Stomach (tissue), 9 donors: ENCODE results near the gene DCDC2C. TPM values are rescaled to one million over a fixed set of nuclear protein-coding genes. Genes with fewer than 3 reads are reported as not detected.
"Not testable (repeated sequence)": the region's sequence is repeated elsewhere in the genome, so short reads cannot be mapped to it uniquely, and the experiment has no call there.

ENCODE experiments used
- DNase-seq, 2 donors: peaks; one replicate each; pipeline versions ENCODE4 v3.0.0 to v3.0.0-alpha.2; 2013 to 2019
- H3K27ac ChIP-seq, 5 donors: fragments of 200-600 bp in 4 of 5; sonication (generic) in 4 of 5; one replicate each; pipeline ENCODE4 v1.5.1; 2013 to 2019; ENCODE audit warnings: mild to moderate bottlenecking in 1 of 5, moderate library complexity in 1 of 5
- H3K27me3 ChIP-seq, 3 donors: fragments of 200-600 bp; sonication (generic); one replicate each; pipeline ENCODE4 v1.5.1; 2017 to 2019; ENCODE audit warnings: mixed run types in 1 of 3
- H3K36me3 ChIP-seq, 4 donors: fragments of 200-600 bp; sonication (generic); 1 replicate in 3 of 4; 2 replicates in 1 of 4; pipeline ENCODE4 v1.5.1; 2016 to 2019
- H3K4me1 ChIP-seq, 4 donors: fragments of 200-600 bp; sonication (generic); one replicate each; pipeline ENCODE4 v1.5.1; 2016 to 2019
- H3K4me3 ChIP-seq, 4 donors: fragments of 200-600 bp; sonication (generic) in 3 of 4; one replicate each; pipeline ENCODE4 v1.5.1; 2016 to 2019; ENCODE audit warnings: mild to moderate bottlenecking in 1 of 4
- H3K9me3 ChIP-seq, 4 donors: fragments of 200-600 bp; sonication (generic); one replicate each; pipeline ENCODE4 v1.5.1; 2016 to 2019
- CTCF ChIP-seq, 7 experiments: fragments of 450-650 bp in 4 of 7; fragments of 200-600 bp in 3 of 7; sonication (generic) in 3 of 7; IDR thresholded peaks; one replicate each; pipeline ENCODE4 v1.5.1; 2016 to 2019; ENCODE audit warnings: antibody characterized with exemption in 7 of 7, control low read depth in 2 of 7, mild to moderate bottlenecking in 1 of 7
- EP300 ChIP-seq: sonication (generic); formaldehyde crosslinking; IDR thresholded peaks from one replicate; pipeline ENCODE4 v1.6.1; 2017; ENCODE audit warnings: antibody characterized with exemption
- POLR2A ChIP-seq, 4 donors: fragments of 450-650 bp; IDR thresholded peaks; one replicate each; pipeline ENCODE4 v1.6.1; 2016; ENCODE audit warnings: antibody characterized with exemption in 4 of 4, control low read depth in 2 of 4, mild to moderate bottlenecking in 1 of 4, moderate library complexity in 1 of 4
- POLR2AphosphoS5 ChIP-seq, 3 donors: sonication (generic); formaldehyde crosslinking; IDR thresholded peaks; one replicate each; pipeline ENCODE4 v1.6.1; 2016; ENCODE audit warnings: antibody characterized with exemption in 3 of 3
- WGBS, 5 donors: extraction: QIAGEN DNeasy Blood & Tissue Kit in 3 of 5; methylation state at CpG; one replicate each; pipeline versions ENCODE4 v1.1.5 to v1.1.7; 2013 to 2018; 5-methylcytosine and 5-hydroxymethylcytosine counted together
- intact Hi-C: fragments of 100-400 bp; cut with DNase I; formaldehyde crosslinking; loops from one replicate; pipeline ENCODE4 v1.15.1; 2023; ENCODE audit warnings: low total_unique reads
- polyA plus RNA-seq, 3 donors: library from polyadenylated mRNA; stranded (reverse); fragments of 200-250 nt; gene quantifications; one replicate each; pipeline ENCODE4 v1.2.3, GENCODE V29; 2013
- total RNA-seq, 5 donors: library from RNA; depleted of rRNA; stranded (reverse); fragments of >200 nt; gene quantifications; one replicate each; pipeline versions ENCODE4 v1.1.0 to v1.2.3, GENCODE V29; 2014 to 2016
- donor health status: healthy with polysubstance abuse.
- donor health status: Bipolar disorder and iron deficiency.
- donor health status: healthy.

Gene DCDC2C
- total and polyA plus RNA-seq, 8 donors = not detected

GRCh38 chr2:3807853-3808252 is 104.5 kb downstream of the DCDC2C start:
- H3K27ac ChIP-seq = no peak overlapping the region
- H3K4me3 ChIP-seq = no peak overlapping the region
- intact Hi-C loops = no loop called here
- no peaks in the 10 kb centered on the region for H3K9me3 ChIP-seq
- WGBS, 5 donors = 74 to 92% (median 84%) methylated on average over 3 of the region's 3 CpGs
- H3K36me3 ChIP-seq = no peaks in the 10 kb centered on the region
- no peak for DNase-seq
- H3K4me1 ChIP-seq = no peaks in the 10 kb centered on the region
- H3K27me3 ChIP-seq = no peaks in the 10 kb centered on the region
- TF ChIP-seq EP300 (no peak), POLR2AphosphoS5 (IDR thresholded peaks at IDR 0.05) (no peak), POLR2A (IDR thresholded peaks at IDR 0.05) (no peak), CTCF (IDR thresholded peaks at IDR 0.05) (no peak)

- Histone ChIP-seq H3K27me3 (peaks cover 0 to 5% (median 0%) of the 10 kb centered on the region in 3 donors), H3K27ac (no peak overlapping the region), H3K9me3 (peaks cover 0 to 41% (median 30%) of the 10 kb centered on the region in 4 donors), H3K4me1 (no peaks in the 10 kb centered on the region), H3K4me3 (no peak overlapping the region), H3K36me3 (no peaks in the 10 kb centered on the region)
- no peak for TF ChIP-seq POLR2A (IDR thresholded peaks at IDR 0.05)
- no peak for TF ChIP-seq POLR2AphosphoS5 (IDR thresholded peaks at IDR 0.05)
- no peak for TF ChIP-seq CTCF (IDR thresholded peaks at IDR 0.05)
- TF ChIP-seq EP300 = no peak
- 72 to 93% (median 87%) methylated on average over 7 of the region's 7 CpGs for WGBS, 5 donors
- intact Hi-C loops = no loop called here
- DNase-seq = no peak
Observed at GRCh38 chr2:3814706-3815245, 111.4 kb downstream of the DCDC2C start.

GRCh38 chr2:3817144-3817543 is 113.8 kb downstream of the DCDC2C start:
- WGBS, 5 donors = 72 to 91% (median 87%) methylated on average over 2 of the region's 2 CpGs
- H3K36me3 ChIP-seq, H3K4me3 ChIP-seq, intact Hi-C loops, H3K27ac ChIP-seq, H3K4me1 ChIP-seq, H3K27me3 ChIP-seq, DNase-seq: not testable (repeated sequence)
- peaks cover 0 to 41% (median 30%) of the 10 kb centered on the region in 4 donors for H3K9me3 ChIP-seq

- Histone ChIP-seq H3K9me3 (no peaks in the 10 kb centered on the region), H3K27ac (no peak overlapping the region), H3K4me3 (no peak overlapping the region), H3K4me1 (no peaks in the 10 kb centered on the region), H3K36me3 (no peaks in the 10 kb centered on the region), H3K27me3 (no peaks in the 10 kb centered on the region)
- DNase-seq = no peak
- no peak for TF ChIP-seq POLR2AphosphoS5 (IDR thresholded peaks at IDR 0.05)
- TF ChIP-seq EP300 = no peak
- TF ChIP-seq CTCF (IDR thresholded peaks at IDR 0.05) = no peak
- no peak for TF ChIP-seq POLR2A (IDR thresholded peaks at IDR 0.05)
- intact Hi-C loops = no loop called here
- 19 to 55% (median 36%) methylated on average over 1 of the region's 1 CpG for WGBS, 5 donors
Observed at GRCh38 chr2:3823748-3824147, 120.4 kb downstream of the DCDC2C start.
